ENCODE results near the gene TRIM65. TPM values are rescaled to one million over a fixed set of nuclear protein-coding genes. Genes with fewer than 3 reads are reported as not detected.

TRIM65 gene
- total and polyA plus RNA-seq, 2 of the 13 experiments (the other 11 are each of a cell fraction or from before 2014, with no cell fraction given): 10.3 to 22.4 TPM

DNA sequence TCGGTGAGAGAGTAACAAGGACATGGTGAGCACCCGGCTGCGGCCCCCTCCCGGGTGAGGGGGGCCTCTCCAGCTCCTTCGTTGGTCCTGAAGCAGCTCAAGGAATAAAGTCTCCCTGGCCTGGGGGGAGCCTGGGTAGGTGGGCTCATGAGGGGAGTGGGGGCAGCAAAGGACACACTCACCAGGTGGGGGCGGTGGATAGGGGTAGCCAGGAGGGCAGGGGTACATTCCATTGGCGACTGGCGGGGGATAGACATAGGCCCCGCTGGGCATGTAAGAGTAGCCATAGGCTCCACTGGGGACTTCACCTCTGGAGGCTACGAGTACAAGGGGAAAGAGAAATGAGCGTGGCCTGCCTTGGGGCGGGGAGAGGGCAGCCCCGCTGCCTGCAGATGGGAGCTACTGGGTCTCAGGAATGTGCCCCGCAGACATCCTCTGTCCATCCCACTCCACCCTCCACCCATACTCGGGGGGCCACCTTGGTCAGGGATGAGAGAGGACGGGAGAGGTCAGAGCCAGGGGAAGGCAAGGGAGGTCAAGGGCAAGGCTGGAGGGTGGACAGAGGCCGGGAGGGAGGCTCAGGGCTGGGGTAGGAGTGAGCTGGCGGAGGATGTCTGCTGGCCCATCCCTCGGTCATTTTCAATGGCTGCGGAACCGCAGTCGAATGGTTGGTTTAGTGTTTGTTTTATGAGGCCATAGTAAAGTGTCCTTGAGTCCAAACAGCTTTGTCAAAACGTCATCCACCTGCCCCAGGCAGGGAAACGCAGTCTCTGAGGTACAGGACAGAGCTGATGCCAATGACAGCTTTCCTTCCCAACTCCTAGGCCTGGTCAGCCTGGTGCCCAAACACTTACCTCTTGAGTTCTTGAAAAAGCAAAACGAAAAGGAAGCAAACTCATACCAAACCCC lies 48.9 kb downstream of the TRIM65 start (continued):
- TF ChIP-seq RBFOX2 (IDR thresholded peaks at IDR 0.05; ENCODE audit: low read depth, low read length) (peak; percentile 24; the same call in 1 of the 2 replicates), TGIF2 (CRISPR knock-in tag; IDR thresholded peaks at IDR 0.05) (no peak), PAF1 (CRISPR knock-in tag; IDR thresholded peaks at IDR 0.05) (0 out of 2 replicates have a peak, but pooled peaks have one; percentile 48), ZFP41 (CRISPR knock-in tag; IDR thresholded peaks at IDR 0.05; ENCODE audit: borderline replicate concordance) (no peak), ZNF569 (CRISPR knock-in tag; IDR thresholded peaks at IDR 0.05; ENCODE audit: borderline replicate concordance) (no peak), PITX1 (CRISPR knock-in tag; IDR thresholded peaks at IDR 0.05) (no peak), ZNF10 (CRISPR knock-in tag; IDR thresholded peaks at IDR 0.05; ENCODE audit: borderline replicate concordance, low read depth) (no peak), STAT6 (CRISPR knock-in tag; IDR thresholded peaks at IDR 0.05; ENCODE audit: borderline replicate concordance) (no peak), BCL6 (CRISPR knock-in tag; IDR thresholded peaks at IDR 0.05) (no peak), ZNF234 (CRISPR knock-in tag; conservative IDR thresholded peaks at IDR 0.05) (no peak), MLLT10 (CRISPR knock-in tag; IDR thresholded peaks at IDR 0.05) (no peak), ZNF788 (CRISPR knock-in tag; IDR thresholded peaks at IDR 0.05; ENCODE audit: borderline replicate concordance) (no peak), ZNF563 (CRISPR knock-in tag; IDR thresholded peaks at IDR 0.05) (no peak), SRSF9 (IDR thresholded peaks at IDR 0.05; ENCODE audit: borderline replicate concordance, insufficient read depth, low read depth, low read length, poor library complexity, severe bottlenecking) (no peak)
- TF ChIP-seq, protein P1, sequence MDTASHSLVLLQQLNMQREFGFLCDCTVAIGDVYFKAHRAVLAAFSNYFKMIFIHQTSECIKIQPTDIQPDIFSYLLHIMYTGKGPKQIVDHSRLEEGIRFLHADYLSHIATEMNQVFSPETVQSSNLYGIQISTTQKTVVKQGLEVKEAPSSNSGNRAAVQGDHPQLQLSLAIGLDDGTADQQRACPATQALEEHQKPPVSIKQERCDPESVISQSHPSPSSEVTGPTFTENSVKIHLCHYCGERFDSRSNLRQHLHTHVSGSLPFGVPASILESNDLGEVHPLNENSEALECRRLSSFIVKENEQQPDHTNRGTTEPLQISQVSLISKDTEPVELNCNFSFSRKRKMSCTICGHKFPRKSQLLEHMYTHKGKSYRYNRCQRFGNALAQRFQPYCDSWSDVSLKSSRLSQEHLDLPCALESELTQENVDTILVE (CRISPR knock-in tag; IDR thresholded peaks at IDR 0.05): no peak

Data from HepG2 (cell line).